GM10248 (cell line): Measurements from ENCODE around the gene RUNX1.

Source experiments
- CTCF ChIA-PET: fragments of 300-600 bp; sonication (Branson Sonifier 250); formaldehyde crosslinking; extraction: SDS; loops from one replicate; lab custom pipeline; 2021; ENCODE audit warnings: antibody characterized with exemption; lab: Yijun Ruan, JAX
- POLR2A ChIA-PET: fragments of 350-650 bp; sonication (Branson Sonifier 250); formaldehyde crosslinking; extraction: SDS; loops from one replicate; lab custom pipeline; 2020; ENCODE audit warnings: antibody characterized with exemption; lab: Yijun Ruan, JAX
- DNase-seq: peaks from one replicate; pipeline ENCODE4 v3.0.0; 2012; ENCODE audit errors: extremely low spot score
- CTCF ChIP-seq: IDR thresholded peaks from 2 replicates; pipeline ENCODE4 v1.5.1; 2012; ENCODE audit warnings: mild to moderate bottlenecking, low read depth; ENCODE audit errors: extremely low read depth, missing control alignments, control extremely low read depth

The RUNX1 gene

DNA sequence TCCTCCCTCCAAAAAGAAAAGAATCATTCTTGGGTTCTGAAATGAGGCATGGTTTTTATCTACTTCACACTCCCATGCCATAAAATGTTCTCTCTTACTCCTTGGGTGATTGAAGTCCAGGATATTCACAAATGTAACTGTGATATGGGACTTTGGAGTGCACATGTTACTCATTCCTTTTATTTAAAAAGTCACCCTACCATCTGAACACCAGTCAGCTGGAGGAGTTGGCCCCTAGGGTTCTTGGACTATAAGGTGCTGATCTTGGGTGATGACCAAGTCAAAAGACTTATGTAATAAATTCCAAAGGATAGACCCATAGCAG, 251.9 kb downstream of the RUNX1 start:
- TF ChIP-seq CTCF = no peak
- POLR2A ChIA-PET = no interaction called here
- CTCF ChIA-PET = interaction anchor here (1.1 to 3.0 kb wide), 4 partner anchors 13 to 51 kb away, joined by 3 to 8 read pairs (median 4); no protein-coding TSS in a partner anchor
- DNase-seq = no peak

- TF ChIP-seq CTCF = no peak
- ChIA-PET CTCF (interaction anchor here (1.2 to 3.0 kb wide), 4 partner anchors 13 to 93 kb away, joined by 3 to 8 read pairs (median 4); no protein-coding TSS in a partner anchor), POLR2A (no interaction called here)
- DNase-seq = no peak
Measured at GRCh38 chr21:34796518-34797200, 252.4 kb downstream of the RUNX1 start.

GRCh38 chr21:34795548-34796180, 253.4 kb downstream of the RUNX1 start:
- CTCF ChIA-PET = interaction anchor here (1.2 to 3.0 kb wide), 5 partner anchors 12 to 94 kb away, joined by 3 to 8 read pairs (median 5); no protein-coding TSS in a partner anchor
- POLR2A ChIA-PET = no interaction called here
- no peak for DNase-seq

DNA sequence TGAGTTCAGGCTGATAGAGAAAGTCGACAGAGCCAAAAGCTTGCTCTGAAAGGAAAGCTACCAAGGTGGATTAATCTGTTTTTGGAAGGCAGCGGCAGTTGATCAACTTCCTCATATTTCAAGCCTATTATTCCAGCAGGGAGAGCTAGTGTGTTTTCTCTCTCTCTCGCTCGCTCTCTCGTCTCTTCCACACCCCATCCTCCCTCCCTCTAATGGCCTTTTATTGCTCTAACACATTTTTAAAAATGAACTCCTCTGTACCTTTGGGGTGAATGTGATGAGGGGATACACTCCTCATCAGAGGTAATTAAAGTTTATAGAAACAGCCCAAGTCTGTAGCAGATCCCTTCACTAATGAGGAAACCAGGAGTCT, 253.9 kb downstream of the RUNX1 start:
- TF ChIP-seq CTCF = no peak
- ChIA-PET CTCF (interaction anchor here (1.2 to 3.0 kb wide), 4 partner anchors 16 to 94 kb away, joined by 3 to 8 read pairs (median 6); no protein-coding TSS in a partner anchor), POLR2A (no interaction called here)
- DNase-seq = no peak

More at GRCh38 chr21:34795548-34796180, 253.4 kb downstream of the RUNX1 start:
- no peak for TF ChIP-seq CTCF

DNA sequence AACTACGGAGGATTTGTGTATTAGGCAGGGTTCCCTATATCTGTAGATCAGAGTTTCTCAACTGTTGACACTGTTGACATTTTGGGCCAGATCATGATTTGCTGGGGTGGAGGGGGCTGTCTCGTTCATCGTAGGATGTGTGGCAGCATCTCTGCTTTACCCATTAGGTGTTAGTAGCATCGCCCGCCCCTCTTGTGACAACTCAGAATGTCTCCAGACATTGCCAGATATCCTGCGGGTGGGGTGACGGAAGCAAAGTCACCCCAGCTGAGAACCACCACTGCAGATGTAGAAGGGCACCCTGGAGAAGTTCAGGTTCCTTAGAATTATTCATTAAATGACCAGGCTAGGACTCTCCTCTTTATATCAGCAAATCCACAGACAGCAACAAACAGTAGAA, 254.4 kb downstream of the RUNX1 start:
- no peak for TF ChIP-seq CTCF
- POLR2A ChIA-PET = no interaction called here

DNA sequence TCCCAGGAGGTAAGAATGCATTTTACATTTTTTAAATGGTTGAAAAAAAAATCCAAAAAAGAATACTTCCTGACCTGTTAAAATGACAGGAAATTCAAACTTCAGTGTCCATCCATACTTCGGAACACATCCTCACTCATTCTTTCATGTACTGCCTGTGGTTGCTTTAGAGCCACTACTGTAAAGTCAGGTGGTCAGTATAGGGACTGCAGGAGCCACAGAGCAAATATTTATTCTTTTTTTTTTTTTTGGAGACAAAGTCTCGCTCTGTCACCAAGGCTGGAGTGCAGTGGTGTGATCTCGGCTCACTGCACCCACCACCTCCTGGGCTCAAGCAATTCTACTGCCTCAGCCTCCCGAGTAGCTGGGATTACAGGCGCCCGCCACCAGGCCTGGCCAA, 255.6 kb downstream of the RUNX1 start:
- ChIA-PET CTCF (no interaction called here), POLR2A (no interaction called here)
- no peak for TF ChIP-seq CTCF
- no peak for DNase-seq

More for the DNA sequence above, 254.4 kb downstream of the RUNX1 start:
- DNase-seq = no peak
- CTCF ChIA-PET = interaction anchor here (1.3 to 3.0 kb wide), 3 partner anchors 17 to 49 kb away, joined by 5 to 8 read pairs (median 6); no protein-coding TSS in a partner anchor
